ENCODE results near the gene KCNQ4.

GRCh38 chr1:40756523-40756922 lies 27.1 kb upstream of the KCNQ4 start:
- TF ChIP-seq CTCF (IDR thresholded peaks at IDR 0.05; ENCODE audit: low read depth, low read length), result no peak
- no peak for TF ChIP-seq EZH2phosphoT487 (IDR thresholded peaks at IDR 0.05; ENCODE audit: low read depth)
